IMR-90 (cell line): ENCODE measurements around the gene TMEM269.

Experiments
- MAFK ChIP-seq: IDR thresholded peaks from 2 replicates; pipeline ENCODE4 v1.6.1; 2012; ENCODE audit warnings: low read depth, low read length, improper control_type of control experiment
- POLR2A ChIP-seq: IDR thresholded peaks from 2 replicates; pipeline ENCODE4 v1.6.1; 2012; ENCODE audit warnings: mild to moderate bottlenecking, low read depth, low read length
- RAD21 ChIP-seq: IDR thresholded peaks from 2 replicates; pipeline ENCODE4 v1.6.1; 2012; ENCODE audit warnings: low read length, improper control_type of control experiment
- RFX5 ChIP-seq: IDR thresholded peaks from 2 replicates; pipeline ENCODE4 v1.8.0; 2012; ENCODE audit warnings: low read depth, mild to moderate bottlenecking, low read length, moderate library complexity
- TF ChIP-seq, protein P1 (sequence below): conservative IDR thresholded peaks from 2 replicates; pipeline ENCODE4 v1.5.1; 2012; ENCODE audit warnings: mild to moderate bottlenecking, low read depth, low read length, improper control_type of control experiment

- TF ChIP-seq, protein P1, sequence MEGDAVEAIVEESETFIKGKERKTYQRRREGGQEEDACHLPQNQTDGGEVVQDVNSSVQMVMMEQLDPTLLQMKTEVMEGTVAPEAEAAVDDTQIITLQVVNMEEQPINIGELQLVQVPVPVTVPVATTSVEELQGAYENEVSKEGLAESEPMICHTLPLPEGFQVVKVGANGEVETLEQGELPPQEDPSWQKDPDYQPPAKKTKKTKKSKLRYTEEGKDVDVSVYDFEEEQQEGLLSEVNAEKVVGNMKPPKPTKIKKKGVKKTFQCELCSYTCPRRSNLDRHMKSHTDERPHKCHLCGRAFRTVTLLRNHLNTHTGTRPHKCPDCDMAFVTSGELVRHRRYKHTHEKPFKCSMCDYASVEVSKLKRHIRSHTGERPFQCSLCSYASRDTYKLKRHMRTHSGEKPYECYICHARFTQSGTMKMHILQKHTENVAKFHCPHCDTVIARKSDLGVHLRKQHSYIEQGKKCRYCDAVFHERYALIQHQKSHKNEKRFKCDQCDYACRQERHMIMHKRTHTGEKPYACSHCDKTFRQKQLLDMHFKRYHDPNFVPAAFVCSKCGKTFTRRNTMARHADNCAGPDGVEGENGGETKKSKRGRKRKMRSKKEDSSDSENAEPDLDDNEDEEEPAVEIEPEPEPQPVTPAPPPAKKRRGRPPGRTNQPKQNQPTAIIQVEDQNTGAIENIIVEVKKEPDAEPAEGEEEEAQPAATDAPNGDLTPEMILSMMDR = no peak
- no peak for TF ChIP-seq RFX5
- TF ChIP-seq POLR2A = no peak
- TF ChIP-seq MAFK = no peak
- TF ChIP-seq RAD21 = no peak
These were observed 36.0 kb downstream of the TMEM269 start for GRCh38 chr1:42820813-42821212.
